Retinal pigment epithelial cell (primary cell): Measurements from ENCODE around the gene RGN.

Source experiments
- DNase-seq: peaks from one replicate; pipeline ENCODE4 v3.0.0-alpha.2; 2010; ENCODE audit warnings: low read depth
- H3K4me3 ChIP-seq: 2 replicates; pipeline ENCODE4 v1.5.1; 2011; ENCODE audit warnings: mild to moderate bottlenecking, low read length, control low read depth, moderate library complexity
- CTCF ChIP-seq: conservative IDR thresholded peaks from 2 replicates; pipeline ENCODE4 v1.5.1; 2011; ENCODE audit warnings: low read depth, low read length, control low read depth, inconsistent platforms

RGN gene

DNA sequence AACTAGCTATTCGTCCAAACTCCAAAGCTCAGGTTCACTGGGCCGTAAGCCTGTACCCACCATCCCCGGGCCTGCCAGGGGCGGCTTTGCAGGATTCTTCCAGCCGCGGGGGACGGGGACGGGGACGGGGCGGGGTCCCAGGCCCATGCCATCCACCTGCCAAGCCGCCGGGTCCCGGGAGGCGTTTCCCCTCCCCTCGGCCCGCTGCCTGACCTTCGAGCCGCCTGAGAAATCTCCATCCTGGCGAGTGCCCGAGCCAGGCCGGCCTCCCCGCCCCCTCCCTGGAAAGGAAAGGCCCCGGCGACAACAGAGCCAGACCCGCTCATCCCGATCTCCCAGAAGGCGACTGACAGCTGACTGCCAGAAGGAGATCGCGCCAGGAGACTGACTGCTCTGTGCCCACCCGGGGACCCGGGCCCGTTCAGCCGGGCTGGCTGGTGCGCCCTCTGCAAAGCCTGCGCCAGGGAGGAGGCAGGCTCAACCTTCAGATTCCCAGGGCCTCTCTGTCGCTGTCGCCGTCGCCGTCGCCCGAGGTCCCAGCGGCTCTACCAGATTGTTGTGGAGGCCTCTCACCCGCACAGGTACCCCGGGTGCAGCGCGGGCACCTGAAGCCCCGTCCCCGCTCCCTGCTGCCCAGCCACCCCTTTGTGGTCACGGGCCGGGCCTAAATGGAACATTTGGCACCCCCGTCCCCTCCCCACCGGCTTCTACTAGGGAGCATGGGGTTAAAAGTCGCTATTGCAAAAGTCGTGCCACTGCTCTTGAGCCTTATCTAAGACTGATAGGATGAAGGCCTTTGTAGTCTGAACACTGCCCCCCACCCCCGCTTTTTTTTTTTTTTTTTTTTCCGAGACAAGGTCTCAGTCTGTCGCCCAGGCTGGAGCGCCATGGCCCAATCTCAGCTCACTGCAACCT lies at the start of gene RGN:
RGN (plus strand) TSS at position 315 of the 915 bp plus-strand sequence. CDS start 2,702 bp downstream, outside the sequence.
- peak within 1 kb of the TSS; percentile 44 for H3K4me3 ChIP-seq
- DNase-seq, result no peak
- no peak for TF ChIP-seq CTCF

DNA sequence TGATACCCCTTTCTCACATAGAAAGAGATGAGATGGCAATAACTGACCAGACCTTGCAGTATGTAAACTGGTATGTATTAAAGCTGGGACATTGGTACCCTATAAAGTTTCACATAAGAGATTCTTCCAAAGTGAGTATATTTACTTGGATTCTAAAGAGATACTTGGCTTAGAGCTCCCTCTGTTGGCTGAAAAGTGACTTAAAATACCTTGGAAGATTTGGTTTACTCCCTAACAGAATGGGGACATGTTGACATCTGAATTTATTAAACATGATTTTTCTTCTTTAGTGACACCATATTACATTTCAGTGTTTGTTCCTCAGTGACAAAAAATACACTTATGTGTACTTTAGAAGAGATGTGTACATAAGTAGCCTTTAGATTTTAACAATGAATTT lies 47.9 kb upstream of the RGN start:
- DNase-seq, result peak; percentile 13
- TF ChIP-seq CTCF, result peak; percentile 55
- no peak overlapping the region for H3K4me3 ChIP-seq

GRCh38 chrX:47047989-47048388 lies 30.3 kb upstream of the RGN start:
- TF ChIP-seq CTCF, result no peak
- DNase-seq, result no peak
- H3K4me3 ChIP-seq, result no peak overlapping the region

DNA sequence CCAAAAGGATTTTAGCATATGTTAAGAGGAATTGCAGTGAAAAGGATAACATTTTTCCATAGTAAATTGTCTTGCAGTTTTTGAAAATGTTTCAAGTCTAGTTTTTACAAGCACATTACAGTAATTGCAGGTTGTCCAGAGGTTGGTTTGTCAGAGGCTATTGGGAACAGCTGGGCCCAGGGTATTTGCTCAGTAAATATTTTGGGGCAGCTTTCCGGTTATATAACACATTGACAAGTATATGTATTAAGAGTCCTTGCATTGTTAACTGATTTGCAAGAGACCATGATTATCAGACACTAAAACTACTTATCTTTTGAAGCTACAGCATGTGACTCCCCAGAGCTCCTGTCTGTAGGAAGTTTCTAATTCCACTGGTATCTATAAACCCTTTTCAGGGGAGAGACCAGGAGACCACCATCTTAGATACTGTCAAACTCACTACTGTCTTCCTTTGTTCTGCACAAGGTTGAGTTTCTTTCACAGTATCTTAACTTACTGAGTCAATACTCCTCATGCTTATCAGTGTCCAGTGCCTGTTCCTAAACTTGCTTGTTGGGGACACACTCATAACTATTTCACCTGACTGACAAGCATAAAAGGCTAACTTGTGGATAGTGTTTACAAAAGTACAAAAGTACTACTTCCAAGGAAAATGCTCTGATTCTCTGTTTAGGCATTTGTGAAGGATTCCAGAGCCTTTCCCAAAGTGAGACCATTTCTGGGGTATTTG lies 18.9 kb upstream of the RGN start:
- no peak for TF ChIP-seq CTCF

DNA sequence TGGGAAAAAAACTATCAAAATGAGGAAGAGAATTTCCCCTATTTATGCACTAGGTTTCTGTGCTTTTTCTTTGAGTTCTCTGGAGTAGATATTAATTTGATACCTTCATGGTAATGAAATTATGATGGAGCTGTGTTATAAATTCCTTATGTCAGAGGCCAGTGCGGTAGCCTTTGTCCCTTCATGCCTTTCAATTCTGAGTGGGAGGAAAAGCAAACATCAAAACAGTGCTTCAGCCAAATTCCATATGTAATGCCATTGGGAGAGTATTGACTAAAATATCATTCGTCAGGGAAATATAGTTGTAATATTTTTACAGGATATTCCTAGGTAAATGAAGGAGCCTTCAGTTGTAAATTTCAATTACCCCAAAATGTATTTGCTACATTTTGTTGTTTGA lies 17.5 kb upstream of the RGN start:
- H3K4me3 ChIP-seq, result no peak overlapping the region
- no peak for DNase-seq
- no peak for TF ChIP-seq CTCF

More for the DNA sequence above, 18.9 kb upstream of the RGN start:
- DNase-seq, result no peak
- H3K4me3 ChIP-seq, result no peak overlapping the region

- no peak for TF ChIP-seq CTCF
- DNase-seq, result no peak
- H3K4me3 ChIP-seq, result no peak overlapping the region
These were observed 16.9 kb upstream of the RGN start for GRCh38 chrX:47061238-47061919.
